ENCODE measurements around the gene PNMA6E.
"Not testable (repeated sequence)": the region's sequence is repeated elsewhere in the genome, so short reads cannot be mapped to it uniquely, and the experiment has no call there.

PNMA6E gene

GRCh38 chrX:153398275-153398960, 2.7 kb downstream of the PNMA6E start:
- H3K36me3 ChIP-seq (ENCODE audit: control insufficient read depth in 5 of 5, insufficient read depth in 5 of 5, low read length in 5 of 5) = no peaks in the 10 kb centered on the region
- H3K27me3 ChIP-seq (ENCODE audit: control insufficient read depth in 5 of 5, insufficient read depth in 4 of 5, low read length in 5 of 5) = peaks cover 3 to 12% (median 9%) of the 10 kb centered on the region in 5 donors
- H3K9ac ChIP-seq (ENCODE audit: low read length in 5 of 5) = no peak overlapping the region
- peaks cover 0 to 4% (median 0%) of the 10 kb centered on the region in 5 donors for H3K9me3 ChIP-seq (ENCODE audit: control insufficient read depth in 5 of 5, low read length in 5 of 5)
- H3K4me1 ChIP-seq (ENCODE audit: control insufficient read depth in 5 of 5, insufficient read depth in 5 of 5, low read length in 5 of 5) = peaks cover 0 to under 1% (median 0%) of the 10 kb centered on the region in 5 donors
- H3K4me3 ChIP-seq (ENCODE audit: low read depth in 1 of 5, low read length in 5 of 5) = no peak overlapping the region
- H3K27ac ChIP-seq (ENCODE audit: low read depth, low read length) = no peak overlapping the region

DNA sequence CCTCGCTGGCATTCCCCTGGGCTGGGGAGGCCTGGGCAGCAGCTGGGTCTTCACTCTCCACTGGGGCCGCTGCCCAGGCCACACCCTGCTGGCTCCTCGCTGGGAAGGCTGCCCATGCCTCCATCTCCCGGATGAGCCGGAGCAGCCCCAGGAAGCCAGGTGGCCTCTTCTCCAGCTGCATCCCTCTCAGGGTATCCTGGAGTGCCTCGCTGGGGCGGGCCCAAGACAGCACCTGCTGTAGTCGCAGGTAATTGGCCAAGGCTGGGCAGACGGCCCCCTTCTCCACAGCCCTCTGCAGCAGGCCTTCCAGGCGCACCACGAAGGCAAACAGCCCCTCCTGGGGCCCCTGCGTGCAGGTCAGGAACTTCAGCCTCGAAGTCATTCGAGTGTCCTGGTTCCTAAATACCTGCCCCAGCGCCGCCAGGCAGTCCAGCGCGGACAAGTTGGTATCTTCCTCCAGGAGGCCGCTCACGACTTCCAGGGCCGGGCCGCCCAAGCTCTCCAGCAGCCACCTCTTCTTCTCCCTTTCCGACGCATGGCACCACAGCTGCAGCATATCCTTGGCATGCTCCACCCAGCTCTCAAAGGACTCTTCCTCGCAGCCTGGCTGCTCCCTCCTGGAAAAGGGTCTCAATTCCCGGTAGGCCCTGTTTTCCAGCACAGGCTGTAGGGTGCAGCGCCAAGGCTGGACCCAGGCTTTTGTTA, 3.7 kb downstream of the PNMA6E start:
- Histone ChIP-seq H3K4me1 (ENCODE audit: control insufficient read depth in 5 of 5, insufficient read depth in 5 of 5, low read length in 5 of 5) (peaks cover 0 to 10% (median 9%) of the 10 kb centered on the region in 5 donors), H3K9me3 (ENCODE audit: control insufficient read depth in 5 of 5, low read length in 5 of 5) (peaks cover 0 to 4% (median 0%) of the 10 kb centered on the region in 5 donors), H3K4me3 (ENCODE audit: low read depth in 1 of 5, low read length in 5 of 5) (no peak overlapping the region), H3K27ac (ENCODE audit: low read depth, low read length) (no peak overlapping the region), H3K9ac (ENCODE audit: low read length in 5 of 5) (no peak overlapping the region), H3K36me3 (ENCODE audit: control insufficient read depth in 5 of 5, insufficient read depth in 5 of 5, low read length in 5 of 5) (no peaks in the 10 kb centered on the region), H3K27me3 (ENCODE audit: control insufficient read depth in 5 of 5, insufficient read depth in 4 of 5, low read length in 5 of 5) (peaks cover 3 to 12% (median 9%) of the 10 kb centered on the region in 5 donors)

DNA sequence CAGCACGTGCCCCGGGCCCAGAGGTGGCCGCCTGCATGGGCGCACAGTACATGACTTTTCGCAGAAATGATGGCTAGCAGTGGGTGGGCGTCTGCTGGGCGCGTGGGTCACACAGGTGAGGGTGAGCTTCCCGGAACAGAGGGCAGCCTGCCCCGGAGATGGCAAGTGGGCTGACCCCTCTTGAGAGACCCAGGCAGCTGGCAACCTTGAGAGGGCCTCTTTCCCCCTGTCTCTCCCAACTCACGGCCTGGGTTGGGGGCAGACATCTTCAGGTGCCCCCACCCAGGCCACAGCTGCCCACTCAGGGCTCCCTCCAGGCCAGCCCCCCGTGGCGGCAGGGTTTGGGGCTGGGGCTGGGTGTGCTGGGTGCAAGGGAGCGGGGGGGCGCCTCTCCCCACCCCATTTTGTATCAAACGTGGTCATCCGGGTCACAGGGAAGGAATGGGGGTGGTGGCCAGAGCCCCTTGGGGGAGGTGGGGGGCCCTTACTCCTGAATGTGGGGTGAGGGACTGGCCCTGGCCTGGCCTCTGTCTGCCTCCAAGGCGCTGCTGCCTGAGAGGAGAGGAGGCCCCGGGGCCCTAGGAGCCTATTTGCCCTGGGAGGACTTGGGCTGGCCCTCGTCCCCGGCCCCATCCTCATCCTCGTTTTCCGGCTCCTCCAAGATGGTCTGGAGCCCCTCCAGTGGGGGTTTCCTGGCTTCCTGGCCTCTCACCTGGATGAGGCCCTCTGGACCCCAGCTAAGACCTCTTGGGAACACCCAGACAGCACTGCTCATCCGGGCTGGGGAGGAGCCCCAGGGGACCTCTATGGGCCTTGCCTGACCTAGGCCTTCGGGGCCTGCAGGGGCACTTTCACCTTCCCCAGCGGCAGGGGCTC, 4.6 kb downstream of the PNMA6E start:
- Histone ChIP-seq H3K4me1 (ENCODE audit: control insufficient read depth in 5 of 5, insufficient read depth in 5 of 5, low read length in 5 of 5) (peaks cover 0 to 12% (median 10%) of the 10 kb centered on the region in 5 donors), H3K36me3 (ENCODE audit: control insufficient read depth in 5 of 5, insufficient read depth in 5 of 5, low read length in 5 of 5) (no peaks in the 10 kb centered on the region), H3K27me3 (ENCODE audit: control insufficient read depth in 5 of 5, insufficient read depth in 4 of 5, low read length in 5 of 5) (peaks cover 3 to 12% (median 9%) of the 10 kb centered on the region in 5 donors), H3K4me3 (ENCODE audit: low read depth in 1 of 5, low read length in 5 of 5) (no peak overlapping the region), H3K9ac (ENCODE audit: low read length in 5 of 5) (no peak overlapping the region), H3K9me3 (ENCODE audit: control insufficient read depth in 5 of 5, low read length in 5 of 5) (peaks cover 0 to 4% (median 0%) of the 10 kb centered on the region in 5 donors), H3K27ac (ENCODE audit: low read depth, low read length) (no peak overlapping the region)

GRCh38 chrX:153395613-153396319, 5.4 kb downstream of the PNMA6E start:
- H3K4me3 ChIP-seq (ENCODE audit: low read depth in 1 of 5, low read length in 5 of 5) = no peak overlapping the region
- peaks cover 3 to 12% (median 9%) of the 10 kb centered on the region in 5 donors for H3K27me3 ChIP-seq (ENCODE audit: control insufficient read depth in 5 of 5, insufficient read depth in 4 of 5, low read length in 5 of 5)
- H3K9ac ChIP-seq (ENCODE audit: low read length in 5 of 5) = no peak overlapping the region
- H3K27ac ChIP-seq (ENCODE audit: low read depth, low read length) = no peak overlapping the region
- no peaks in the 10 kb centered on the region for H3K36me3 ChIP-seq (ENCODE audit: control insufficient read depth in 5 of 5, insufficient read depth in 5 of 5, low read length in 5 of 5)
- no peaks in the 10 kb centered on the region for H3K9me3 ChIP-seq (ENCODE audit: control insufficient read depth in 5 of 5, low read length in 5 of 5)
- peaks cover 0 to 12% (median 10%) of the 10 kb centered on the region in 5 donors for H3K4me1 ChIP-seq (ENCODE audit: control insufficient read depth in 5 of 5, insufficient read depth in 5 of 5, low read length in 5 of 5)

- H3K4me3 ChIP-seq (ENCODE audit: low read depth in 1 of 5, low read length in 5 of 5) = no peak overlapping the region
- no peak overlapping the region for H3K27ac ChIP-seq (ENCODE audit: low read depth, low read length)
- peaks cover 3 to 12% (median 9%) of the 10 kb centered on the region in 5 donors for H3K27me3 ChIP-seq (ENCODE audit: control insufficient read depth in 5 of 5, insufficient read depth in 4 of 5, low read length in 5 of 5)
- H3K9ac ChIP-seq (ENCODE audit: low read length in 5 of 5) = no peak overlapping the region
- no peaks in the 10 kb centered on the region for H3K36me3 ChIP-seq (ENCODE audit: control insufficient read depth in 5 of 5, insufficient read depth in 5 of 5, low read length in 5 of 5)
- H3K9me3 ChIP-seq (ENCODE audit: control insufficient read depth in 5 of 5, low read length in 5 of 5) = no peaks in the 10 kb centered on the region
- H3K4me1 ChIP-seq (ENCODE audit: control insufficient read depth in 5 of 5, insufficient read depth in 5 of 5, low read length in 5 of 5) = peaks cover 0 to 12% (median 10%) of the 10 kb centered on the region in 5 donors
Observed at GRCh38 chrX:153394612-153395011, 6.5 kb downstream of the PNMA6E start.

DNA sequence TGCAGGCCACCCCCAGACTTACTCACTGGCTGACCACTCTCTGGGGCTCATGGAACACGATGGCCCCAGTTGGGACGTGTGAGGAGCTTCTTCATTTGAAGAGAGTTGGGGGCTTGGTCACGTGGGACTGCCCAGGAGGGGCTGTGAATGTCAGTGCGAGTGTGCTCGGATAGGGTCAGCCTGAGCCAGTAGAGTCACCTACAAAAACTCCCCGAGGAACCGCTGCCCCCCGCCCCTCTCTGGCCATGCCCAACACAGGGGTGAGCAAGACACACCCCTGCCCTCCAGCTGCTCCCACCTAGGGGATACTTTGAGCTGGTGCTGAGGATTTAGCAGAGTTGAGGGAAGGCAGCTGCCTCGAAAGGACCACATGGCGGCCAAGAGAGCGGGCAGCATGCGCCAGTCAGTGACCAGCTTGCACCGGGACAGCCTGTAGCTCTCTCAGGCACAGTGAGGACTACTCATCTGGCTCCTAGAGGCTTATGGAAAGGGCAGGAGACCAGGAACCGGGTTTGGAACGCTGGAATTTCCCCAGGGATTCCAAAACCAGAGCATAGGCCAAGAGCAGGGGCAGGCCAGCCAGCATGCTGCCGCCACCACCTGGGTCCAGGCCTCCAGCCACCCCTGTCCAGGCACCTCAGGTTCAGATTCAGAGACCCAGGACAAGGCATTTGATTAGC, 8.4 kb downstream of the PNMA6E start:
- no peaks in the 10 kb centered on the region for H3K9me3 ChIP-seq (ENCODE audit: control insufficient read depth in 5 of 5, low read length in 5 of 5)
- H3K27me3 ChIP-seq (ENCODE audit: control insufficient read depth in 5 of 5, insufficient read depth in 4 of 5, low read length in 5 of 5) = peaks cover 4 to 12% (median 7%) of the 10 kb centered on the region in 5 donors
- no peak overlapping the region for H3K4me3 ChIP-seq (ENCODE audit: low read depth in 1 of 5, low read length in 5 of 5)
- peaks cover 0 to 19% (median 10%) of the 10 kb centered on the region in 5 donors for H3K4me1 ChIP-seq (ENCODE audit: control insufficient read depth in 5 of 5, insufficient read depth in 5 of 5, low read length in 5 of 5)
- H3K27ac ChIP-seq (ENCODE audit: low read depth, low read length) = no peak overlapping the region
- H3K36me3 ChIP-seq (ENCODE audit: control insufficient read depth in 5 of 5, insufficient read depth in 5 of 5, low read length in 5 of 5) = no peaks in the 10 kb centered on the region
- no peak overlapping the region for H3K9ac ChIP-seq (ENCODE audit: low read length in 5 of 5)

GRCh38 chrX:153389460-153389768, 11.7 kb downstream of the PNMA6E start:
- not testable (repeated sequence) for H3K9me3 ChIP-seq (ENCODE audit: control insufficient read depth in 5 of 5, low read length in 5 of 5); H3K9ac ChIP-seq (ENCODE audit: low read length in 5 of 5); H3K4me3 ChIP-seq (ENCODE audit: low read depth in 1 of 5, low read length in 5 of 5); H3K36me3 ChIP-seq (ENCODE audit: control insufficient read depth in 5 of 5, insufficient read depth in 5 of 5, low read length in 5 of 5); H3K27me3 ChIP-seq (ENCODE audit: control insufficient read depth in 5 of 5, insufficient read depth in 4 of 5, low read length in 5 of 5); H3K27ac ChIP-seq (ENCODE audit: low read depth, low read length)
- H3K4me1 ChIP-seq (ENCODE audit: control insufficient read depth in 5 of 5, insufficient read depth in 5 of 5, low read length in 5 of 5) = peaks cover 0 to 25% (median 11%) of the 10 kb centered on the region in 5 donors

DNA sequence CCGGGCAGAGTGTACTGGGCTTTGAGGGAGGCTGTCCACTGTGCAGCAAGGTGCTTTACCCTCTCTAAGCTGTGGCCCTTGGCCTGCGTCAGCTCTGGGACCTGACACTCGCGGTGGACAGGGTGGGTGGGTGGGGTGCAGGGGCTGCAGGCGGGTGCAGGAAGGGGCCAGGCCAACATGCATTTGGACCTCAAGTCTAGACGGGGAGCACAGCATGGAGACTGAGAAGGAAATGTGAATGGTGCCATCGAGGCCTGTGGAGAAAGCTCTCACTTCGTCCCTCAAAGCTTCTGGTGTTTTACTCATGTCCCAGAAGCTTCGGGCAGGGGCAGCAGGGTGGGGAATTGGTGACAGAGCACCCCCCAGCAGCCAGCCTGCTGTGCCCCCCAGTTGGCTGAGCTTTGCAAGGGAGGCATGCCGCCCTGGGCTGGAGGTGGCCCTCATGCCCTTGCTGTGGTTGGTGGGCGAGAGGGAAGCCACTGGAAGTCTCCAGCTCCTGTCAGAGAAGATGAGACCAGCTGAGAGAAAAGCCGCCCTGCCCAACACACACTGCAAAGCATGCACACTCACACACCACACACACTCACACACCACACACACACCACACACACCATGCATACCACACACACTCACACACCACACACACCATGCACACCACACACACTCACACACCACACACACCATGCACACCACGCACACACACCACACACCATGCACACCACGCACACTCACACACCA, 12.3 kb downstream of the PNMA6E start:
- Histone ChIP-seq H3K4me3 (ENCODE audit: low read depth in 1 of 5, low read length in 5 of 5) (no peak overlapping the region), H3K27ac (ENCODE audit: low read depth, low read length) (no peak overlapping the region)

More for the DNA sequence above, 12.3 kb downstream of the PNMA6E start:
- H3K9ac ChIP-seq (ENCODE audit: low read length in 5 of 5) = no peak overlapping the region
- no peaks in the 10 kb centered on the region for H3K36me3 ChIP-seq (ENCODE audit: control insufficient read depth in 5 of 5, insufficient read depth in 5 of 5, low read length in 5 of 5)
- H3K4me1 ChIP-seq (ENCODE audit: control insufficient read depth in 5 of 5, insufficient read depth in 5 of 5, low read length in 5 of 5) = peaks cover 0 to 25% (median 11%) of the 10 kb centered on the region in 5 donors
- H3K9me3 ChIP-seq (ENCODE audit: control insufficient read depth in 5 of 5, low read length in 5 of 5) = no peaks in the 10 kb centered on the region
- peaks cover 0 to 7% (median 4%) of the 10 kb centered on the region in 5 donors for H3K27me3 ChIP-seq (ENCODE audit: control insufficient read depth in 5 of 5, insufficient read depth in 4 of 5, low read length in 5 of 5)

All from subcutaneous abdominal adipose tissue (tissue), 5 donors.